Measurements from ENCODE around the gene TCF12. TPM values are rescaled to one million over a fixed set of nuclear protein-coding genes. Genes with fewer than 3 reads are reported as not detected.
A peak's percentile ranks its signal among the peaks of the same experiment; 100 is the strongest.

The TCF12 gene
- polyA plus RNA-seq, 3 donors = 15.8 to 52.5 (median 27.6) TPM

- Mint-ChIP-seq H3K9me3 (peaks cover 1 to 13% (median 6%) of the 10 kb centered on the region in 7 donors), H3K27me3 (ENCODE audit: low read depth in 3 of 3) (no peaks in the 10 kb centered on the region), H3K27ac (peak overlapping the region in 1 of 7 donors; percentile 11), H3K4me3 (no peak overlapping the region), H3K36me3 (peaks cover 36 to 47% of the 10 kb centered on the region in 2 donors), H3K4me1 (peaks cover 13% of the 10 kb centered on the region)
- 58% methylated on average over 2 of the region's 5 CpGs for WGBS (ENCODE audit: insufficient coverage)
- Histone ChIP-seq H3K9me3 (replicated peaks in 1 of 2; ENCODE audit: control insufficient read depth in 1 of 2, insufficient read depth in 1 of 2, low read length in 2 of 2) (peaks cover 0 to 5% of the 10 kb centered on the region in 2 donors), H3K27ac (ENCODE audit: low read depth in 1 of 2, low read length in 2 of 2) (no peak overlapping the region), H3K36me3 (replicated peaks in 1 of 2; ENCODE audit: control insufficient read depth in 1 of 2, insufficient read depth in 2 of 2, low read length in 2 of 2) (peaks cover 8 to 37% of the 10 kb centered on the region in 2 donors), H3K4me1 (ENCODE audit: control insufficient read depth in 1 of 2, insufficient read depth in 2 of 2, low read length in 2 of 2) (peaks cover 0 to 1% of the 10 kb centered on the region in 2 donors), H3K79me2 (ENCODE audit: insufficient read depth, low read length) (peaks cover 96% of the 10 kb centered on the region), H3K9ac (ENCODE audit: insufficient read depth, low read length, poor library complexity, severe bottlenecking) (no peak overlapping the region), H3K27me3 (ENCODE audit: control insufficient read depth in 2 of 2, insufficient read depth in 2 of 2, low read length in 2 of 2) (no peaks in the 10 kb centered on the region), H4K20me1 (ENCODE audit: insufficient read depth, low read length) (peaks cover 70% of the 10 kb centered on the region), H2AFZ (ENCODE audit: insufficient read depth, low read depth, low read length, poor library complexity, severe bottlenecking) (no peak overlapping the region), H3K4me2 (replicated peaks; ENCODE audit: extremely low read depth, low read length, poor library complexity, severe bottlenecking) (no peak overlapping the region), H3K4me3 (replicated peaks in 1 of 3; ENCODE audit: low read depth in 2 of 3, low read length in 3 of 3) (no peak overlapping the region)
- no peak for DNase-seq
- intact Hi-C loops (cut with micrococcal nuclease) = no loop called here
- no peak for TF ChIP-seq CTCF (IDR thresholded peaks at IDR 0.05)
Measured at GRCh38 chr15:56934269-56934668, 15.8 kb downstream of the TCF12 start.

GRCh38 chr15:56936929-56937328 lies 18.5 kb downstream of the TCF12 start:
- Mint-ChIP-seq H3K36me3 (peaks cover 21 to 29% of the 10 kb centered on the region in 2 donors), H3K4me3 (no peak overlapping the region), H3K27me3 (ENCODE audit: low read depth in 3 of 3) (no peaks in the 10 kb centered on the region), H3K27ac (no peak overlapping the region), H3K9me3 (peaks cover 1 to 15% (median 6%) of the 10 kb centered on the region in 7 donors), H3K4me1 (peaks cover 15% of the 10 kb centered on the region)
- 93% methylated on average over 5 of the region's 5 CpGs for WGBS (ENCODE audit: insufficient coverage)
- H3K9ac ChIP-seq (ENCODE audit: insufficient read depth, low read length, poor library complexity, severe bottlenecking) = no peak overlapping the region
- H3K27me3 ChIP-seq (ENCODE audit: control insufficient read depth in 2 of 2, insufficient read depth in 2 of 2, low read length in 2 of 2) = no peaks in the 10 kb centered on the region
- TF ChIP-seq CTCF (IDR thresholded peaks at IDR 0.05) = no peak
- DNase-seq = no peak
- peaks cover 0 to 17% of the 10 kb centered on the region in 2 donors for H3K36me3 ChIP-seq (replicated peaks in 1 of 2; ENCODE audit: control insufficient read depth in 1 of 2, insufficient read depth in 2 of 2, low read length in 2 of 2)
- no peak overlapping the region for H3K4me2 ChIP-seq (replicated peaks; ENCODE audit: extremely low read depth, low read length, poor library complexity, severe bottlenecking)
- peaks cover 73% of the 10 kb centered on the region for H4K20me1 ChIP-seq (ENCODE audit: insufficient read depth, low read length)
- no peak overlapping the region for H3K27ac ChIP-seq (ENCODE audit: low read depth in 1 of 2, low read length in 2 of 2)
- intact Hi-C loops (cut with micrococcal nuclease) = no loop called here
- peaks cover 95% of the 10 kb centered on the region for H3K79me2 ChIP-seq (ENCODE audit: insufficient read depth, low read length)
- no peak overlapping the region for H3K4me3 ChIP-seq (replicated peaks in 1 of 3; ENCODE audit: low read depth in 2 of 3, low read length in 3 of 3)
- H3K4me1 ChIP-seq (ENCODE audit: control insufficient read depth in 1 of 2, insufficient read depth in 2 of 2, low read length in 2 of 2) = peaks cover 6 to 19% of the 10 kb centered on the region in 2 donors
- peaks cover 0 to 5% of the 10 kb centered on the region in 2 donors for H3K9me3 ChIP-seq (replicated peaks in 1 of 2; ENCODE audit: control insufficient read depth in 1 of 2, insufficient read depth in 1 of 2, low read length in 2 of 2)
- H2AFZ ChIP-seq (ENCODE audit: insufficient read depth, low read depth, low read length, poor library complexity, severe bottlenecking) = no peak overlapping the region

Data from CD14-positive monocyte (primary cell).